Measurements from ENCODE around the gene HHAT. TPM values are rescaled to one million over a fixed set of nuclear protein-coding genes. Genes with fewer than 3 reads are reported as not detected.
"Not testable (repeated sequence)": the region's sequence is repeated elsewhere in the genome, so short reads cannot be mapped to it uniquely, and the experiment has no call there.

HHAT gene
- polyA plus RNA-seq, 3 donors = 13.8 to 16.3 (median 15.2) TPM

- DNase-seq (ENCODE audit: low read depth in 3 of 3, low spot score in 2 of 3) = no peak
These were observed 23.9 kb downstream of the HHAT start for GRCh38 chr1:210352575-210352974.

GRCh38 chr1:210354305-210354704 lies 25.6 kb downstream of the HHAT start:
- not testable (repeated sequence) for DNase-seq (ENCODE audit: low read depth in 3 of 3, low spot score in 2 of 3)

- no peak for DNase-seq (ENCODE audit: low read depth in 3 of 3, low spot score in 2 of 3)
These were observed 29.9 kb downstream of the HHAT start for GRCh38 chr1:210358626-210359025.

- DNase-seq (ENCODE audit: low read depth in 3 of 3, low spot score in 2 of 3) = no peak
These were observed 30.6 kb downstream of the HHAT start for GRCh38 chr1:210359255-210359654.

DNA sequence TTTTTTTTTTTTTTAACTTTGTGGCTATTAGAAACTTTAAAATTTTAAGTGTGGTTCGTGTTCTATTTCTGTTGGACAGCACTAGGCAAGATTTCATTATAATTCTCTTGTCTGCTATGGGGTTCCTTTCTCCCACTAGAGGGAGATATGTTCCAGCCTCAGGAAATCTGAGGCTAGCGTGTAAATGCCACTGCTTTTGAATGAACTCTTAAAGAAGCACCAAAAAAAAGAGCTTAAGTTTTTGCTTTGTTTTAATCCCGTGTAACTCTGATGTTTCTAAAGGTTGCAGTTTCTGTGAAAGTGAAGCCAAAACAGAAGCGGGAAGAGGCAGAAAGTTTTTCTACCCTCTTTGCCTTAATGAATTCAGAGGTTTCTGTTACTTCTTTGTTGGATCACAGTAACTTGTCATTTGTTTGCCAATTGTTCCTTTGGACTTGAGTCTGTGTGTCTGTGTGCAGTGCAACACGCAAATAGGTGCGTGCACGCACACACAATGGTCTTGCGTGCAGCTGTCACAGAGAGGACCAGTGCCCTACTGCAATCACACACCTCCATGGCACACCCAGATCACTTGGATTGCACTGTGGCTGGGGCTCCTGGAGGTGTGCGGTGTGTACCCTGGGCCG lies 32.3 kb downstream of the HHAT start:
- no peak for DNase-seq (ENCODE audit: low read depth in 3 of 3, low spot score in 2 of 3)

- no peak for DNase-seq (ENCODE audit: low read depth in 3 of 3, low spot score in 2 of 3)
These were observed 33.0 kb downstream of the HHAT start for GRCh38 chr1:210361665-210362064.

DNA sequence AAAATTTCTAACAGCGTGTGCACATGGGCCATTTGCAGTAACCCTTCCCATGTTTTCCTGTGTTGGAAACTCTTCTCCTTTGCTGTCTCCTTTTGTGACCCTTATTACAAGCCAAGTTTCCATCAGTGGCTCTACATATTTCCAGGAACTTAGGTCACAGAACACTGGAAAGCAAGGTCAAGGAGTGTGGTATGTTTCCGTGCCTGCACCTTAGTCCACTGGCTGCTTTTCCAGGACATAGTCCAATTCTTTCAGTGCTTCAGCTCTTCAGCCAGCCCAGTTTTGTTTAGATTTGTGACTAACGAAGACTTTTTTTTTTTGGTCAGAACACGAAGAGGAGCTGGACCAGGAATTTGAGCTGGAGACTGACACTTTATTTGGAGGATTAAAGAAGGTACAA lies 33.8 kb downstream of the HHAT start:
- DNase-seq (ENCODE audit: low read depth in 3 of 3, low spot score in 2 of 3) = no peak

DNA sequence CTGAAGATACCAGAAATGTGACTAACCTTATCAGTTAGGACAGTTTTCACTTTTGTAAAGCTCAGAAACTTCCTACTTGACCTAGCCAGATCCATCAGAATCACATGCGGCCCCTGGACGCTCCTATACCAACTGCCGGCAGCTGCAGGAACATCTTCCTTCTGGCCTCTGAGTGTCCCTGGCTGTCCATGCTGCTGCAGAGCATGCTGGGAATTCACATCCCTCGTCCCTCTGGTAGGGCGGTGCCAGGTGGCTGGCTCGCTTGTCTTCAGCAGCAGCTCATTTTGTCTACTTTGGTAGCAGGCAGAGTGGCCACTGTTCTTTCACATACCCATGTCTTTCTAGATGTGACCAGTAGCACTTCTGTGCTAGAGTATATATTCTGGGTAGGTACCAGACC lies 34.4 kb downstream of the HHAT start:
- DNase-seq (ENCODE audit: low read depth in 3 of 3, low spot score in 2 of 3) = no peak

DNA sequence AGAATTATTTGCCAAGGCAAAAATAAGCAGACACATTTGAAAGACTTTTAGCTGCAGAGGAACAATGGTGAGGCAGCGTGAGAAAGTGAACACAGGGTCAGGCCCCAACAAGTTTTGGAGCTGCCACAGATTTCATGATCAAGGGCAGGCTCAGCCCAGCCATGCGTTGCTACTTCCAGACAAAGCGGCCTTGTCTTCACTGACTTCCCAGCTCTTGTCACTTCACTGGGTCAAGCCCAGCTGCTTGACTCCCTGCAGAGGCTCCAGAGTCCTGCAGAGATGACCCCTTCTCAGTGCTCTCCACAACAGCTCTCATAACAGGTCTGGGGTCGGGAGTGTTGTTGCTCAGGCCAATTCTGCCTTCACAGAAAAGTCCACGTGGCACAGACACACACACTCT lies 35.8 kb downstream of the HHAT start:
- DNase-seq (ENCODE audit: low read depth in 3 of 3, low spot score in 2 of 3) = no peak

- DNase-seq (ENCODE audit: low read depth in 3 of 3, low spot score in 2 of 3) = no peak
These were observed 38.1 kb downstream of the HHAT start for GRCh38 chr1:210366767-210367166.

GRCh38 chr1:210367566-210367965 lies 38.9 kb downstream of the HHAT start:
- DNase-seq (ENCODE audit: low read depth in 3 of 3, low spot score in 2 of 3) = no peak

GRCh38 chr1:210369425-210369824 lies 40.7 kb downstream of the HHAT start:
- DNase-seq (ENCODE audit: low read depth in 3 of 3, low spot score in 2 of 3) = no peak

- DNase-seq (ENCODE audit: low read depth in 3 of 3, low spot score in 2 of 3) = no peak
These were observed 43.2 kb downstream of the HHAT start for GRCh38 chr1:210371916-210372315.

- DNase-seq (ENCODE audit: low read depth in 3 of 3, low spot score in 2 of 3) = no peak
These were observed 43.8 kb downstream of the HHAT start for GRCh38 chr1:210372491-210372890.

DNA sequence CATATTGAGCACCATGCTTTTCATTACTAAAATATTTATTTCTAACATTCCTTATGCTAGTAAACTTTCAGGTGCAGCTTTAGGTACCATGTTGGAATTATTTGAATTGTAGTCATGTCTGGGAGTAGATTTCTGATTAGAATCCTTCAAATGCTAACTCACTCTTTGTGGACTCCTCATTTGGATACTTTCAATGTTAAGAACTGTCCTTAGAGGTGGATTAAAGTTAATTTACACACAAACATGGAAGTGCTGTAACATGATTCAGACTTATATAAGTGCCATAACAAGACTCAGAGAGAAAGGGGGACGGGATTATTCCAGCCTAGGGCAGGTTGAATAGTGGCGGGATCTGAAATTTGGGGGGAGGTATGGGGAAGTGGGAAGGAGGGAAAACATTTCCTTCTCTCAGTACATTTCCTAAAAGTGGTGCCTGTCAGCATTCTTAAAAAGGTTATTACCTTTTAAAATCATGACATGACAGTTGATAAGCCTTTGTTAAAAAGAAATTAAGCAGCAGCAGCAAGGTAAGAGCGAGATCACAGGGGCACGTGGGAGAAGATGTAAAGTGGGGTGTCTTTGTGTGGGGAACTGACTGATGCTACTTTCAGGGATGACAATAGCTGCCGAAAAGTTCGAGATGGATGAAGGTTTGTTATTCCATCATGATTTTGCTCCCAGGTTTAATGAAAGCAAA lies 44.4 kb downstream of the HHAT start:
- DNase-seq (ENCODE audit: low read depth in 3 of 3, low spot score in 2 of 3) = no peak

GRCh38 chr1:210373628-210373877 lies 44.9 kb downstream of the HHAT start:
- no peak for DNase-seq (ENCODE audit: low read depth in 3 of 3, low spot score in 2 of 3)

GRCh38 chr1:210373878-210374599 lies 45.3 kb downstream of the HHAT start:
- no peak for DNase-seq (ENCODE audit: low read depth in 3 of 3, low spot score in 2 of 3)

DNA sequence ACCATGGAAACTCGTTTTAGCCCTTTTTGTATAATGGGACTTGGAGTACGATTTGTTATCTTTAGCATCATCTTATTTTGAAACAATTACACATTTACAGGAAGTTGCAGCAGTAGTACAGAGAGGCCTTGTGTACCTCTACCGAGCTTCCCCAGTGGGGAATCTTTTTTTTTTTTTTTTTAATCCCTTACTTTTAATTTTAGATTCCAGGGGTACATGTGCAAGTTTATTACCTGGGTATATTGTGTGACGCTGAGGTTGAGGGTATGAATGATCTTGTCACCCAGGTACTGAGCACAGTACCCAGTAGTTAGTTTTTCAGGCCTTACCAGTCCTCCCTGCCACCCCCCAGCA lies 45.9 kb downstream of the HHAT start:
- no peak for DNase-seq (ENCODE audit: low read depth in 3 of 3, low spot score in 2 of 3)

DNA sequence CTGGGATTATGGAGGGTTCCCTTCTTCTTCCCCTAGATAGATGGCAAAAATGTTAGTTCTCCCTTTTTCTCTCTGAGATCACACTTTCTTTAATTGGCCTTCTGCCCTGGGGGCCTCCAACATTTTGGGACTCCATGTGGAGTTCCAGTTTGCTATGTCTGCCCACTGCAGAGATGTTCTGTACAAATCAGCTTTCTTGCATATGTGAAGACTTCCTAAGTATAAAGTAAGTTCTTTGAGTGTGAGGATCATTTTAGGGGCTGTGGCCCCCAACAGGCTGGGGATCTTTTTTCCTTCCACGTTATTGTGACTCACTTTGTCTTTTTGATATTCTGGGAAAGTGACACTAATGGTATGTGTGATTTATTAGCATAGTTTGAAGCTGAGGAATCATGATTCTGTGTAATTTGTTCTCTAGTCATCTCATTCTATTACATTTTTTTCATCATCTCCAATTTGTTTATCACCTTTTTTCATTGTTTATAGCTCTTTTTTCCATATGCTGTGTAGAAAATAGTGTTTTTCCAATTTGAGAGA lies 48.2 kb downstream of the HHAT start:
- DNase-seq (ENCODE audit: low read depth in 3 of 3, low spot score in 2 of 3) = no peak

- no peak for DNase-seq (ENCODE audit: low read depth in 3 of 3, low spot score in 2 of 3)
These were observed 49.1 kb downstream of the HHAT start for GRCh38 chr1:210377731-210378333.

DNA sequence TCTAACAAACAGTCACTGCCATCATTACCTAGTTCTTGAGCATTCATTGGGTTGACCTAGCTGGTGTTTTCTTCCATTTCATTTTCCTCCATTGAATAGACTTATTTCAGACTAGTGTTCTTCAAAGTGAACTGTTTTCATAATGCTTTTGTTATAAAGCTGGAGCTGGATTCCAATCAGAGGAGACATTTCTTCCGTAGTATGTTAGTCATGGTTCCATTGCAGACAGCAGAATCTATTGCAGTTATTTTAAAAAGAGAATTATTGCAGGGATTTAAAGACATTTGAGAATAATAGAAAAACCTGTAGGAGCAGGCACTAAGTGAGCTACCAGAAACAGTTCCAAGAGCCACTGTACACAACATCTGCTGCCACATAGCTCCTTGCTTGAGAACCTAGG lies 50.0 kb downstream of the HHAT start:
- no peak for DNase-seq (ENCODE audit: low read depth in 3 of 3, low spot score in 2 of 3)

DNA sequence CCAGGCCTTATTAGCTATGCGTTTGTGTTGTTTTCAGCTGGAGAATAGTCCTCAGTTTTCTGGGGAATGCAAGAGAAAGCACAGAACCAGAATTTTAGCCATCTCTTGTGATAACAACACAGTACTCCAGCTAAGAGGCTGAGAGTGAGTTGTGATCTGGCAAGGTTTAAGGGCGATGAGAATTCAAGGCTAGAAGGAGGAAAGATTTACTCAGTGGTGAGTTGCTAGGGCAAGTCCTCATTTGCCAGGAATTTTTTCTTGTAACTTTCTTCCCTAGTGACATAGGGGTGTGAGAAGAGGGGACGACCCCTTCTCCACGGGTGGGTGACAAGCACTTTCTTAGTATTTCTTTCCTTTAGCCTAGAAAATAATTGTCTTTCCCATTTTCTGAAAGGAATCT lies 53.2 kb downstream of the HHAT start:
- DNase-seq (ENCODE audit: low read depth in 3 of 3, low spot score in 2 of 3) = no peak

Data from right renal cortex interstitium (tissue), 3 donors.